ENCODE measurements around the gene STRAP.

DNA sequence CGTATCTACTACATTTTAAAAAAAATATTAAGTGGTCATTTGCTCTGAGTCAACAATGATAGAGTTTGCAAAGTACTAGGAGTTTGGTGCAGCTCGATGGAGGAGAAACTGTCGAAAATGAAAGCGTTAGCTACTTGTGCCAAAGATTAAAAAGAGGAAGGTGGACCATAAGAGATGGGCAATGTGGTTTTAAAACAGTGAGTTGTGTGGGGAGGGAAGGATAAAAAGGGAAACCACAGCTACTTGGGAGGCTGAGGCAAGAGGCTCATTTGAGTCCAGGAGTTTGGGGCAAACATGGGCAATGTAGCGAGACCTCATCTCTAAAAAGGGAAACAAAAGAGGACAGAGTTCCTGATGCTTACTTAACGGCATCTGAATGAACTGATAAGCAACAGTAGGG is 18.2 kb upstream of the STRAP start:
- TF ChIP-seq, protein P1, sequence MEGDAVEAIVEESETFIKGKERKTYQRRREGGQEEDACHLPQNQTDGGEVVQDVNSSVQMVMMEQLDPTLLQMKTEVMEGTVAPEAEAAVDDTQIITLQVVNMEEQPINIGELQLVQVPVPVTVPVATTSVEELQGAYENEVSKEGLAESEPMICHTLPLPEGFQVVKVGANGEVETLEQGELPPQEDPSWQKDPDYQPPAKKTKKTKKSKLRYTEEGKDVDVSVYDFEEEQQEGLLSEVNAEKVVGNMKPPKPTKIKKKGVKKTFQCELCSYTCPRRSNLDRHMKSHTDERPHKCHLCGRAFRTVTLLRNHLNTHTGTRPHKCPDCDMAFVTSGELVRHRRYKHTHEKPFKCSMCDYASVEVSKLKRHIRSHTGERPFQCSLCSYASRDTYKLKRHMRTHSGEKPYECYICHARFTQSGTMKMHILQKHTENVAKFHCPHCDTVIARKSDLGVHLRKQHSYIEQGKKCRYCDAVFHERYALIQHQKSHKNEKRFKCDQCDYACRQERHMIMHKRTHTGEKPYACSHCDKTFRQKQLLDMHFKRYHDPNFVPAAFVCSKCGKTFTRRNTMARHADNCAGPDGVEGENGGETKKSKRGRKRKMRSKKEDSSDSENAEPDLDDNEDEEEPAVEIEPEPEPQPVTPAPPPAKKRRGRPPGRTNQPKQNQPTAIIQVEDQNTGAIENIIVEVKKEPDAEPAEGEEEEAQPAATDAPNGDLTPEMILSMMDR (conservative IDR thresholded peaks at IDR 0.05 in 1 of 2, IDR thresholded peaks at IDR 0.05 in 1 of 2; ENCODE audit: extremely low read depth in 1 of 2, insufficient read depth in 1 of 2, low read depth in 1 of 2, low read length in 2 of 2), result no peak
- no peak for TF ChIP-seq EZH2 (IDR thresholded peaks at IDR 0.05; ENCODE audit: borderline replicate concordance, low read length)

All from mammary epithelial cell (primary cell).